ENCODE results near the gene ASNSD1. TPM values are rescaled to one million over a fixed set of nuclear protein-coding genes. Genes with fewer than 3 reads are reported as not detected.
"Not testable (repeated sequence)": the region's sequence is repeated elsewhere in the genome, so short reads cannot be mapped to it uniquely, and the experiment has no call there.

The ASNSD1 gene
- total and polyA plus RNA-seq, 2 donors = 44.0 to 47.0 TPM

DNA sequence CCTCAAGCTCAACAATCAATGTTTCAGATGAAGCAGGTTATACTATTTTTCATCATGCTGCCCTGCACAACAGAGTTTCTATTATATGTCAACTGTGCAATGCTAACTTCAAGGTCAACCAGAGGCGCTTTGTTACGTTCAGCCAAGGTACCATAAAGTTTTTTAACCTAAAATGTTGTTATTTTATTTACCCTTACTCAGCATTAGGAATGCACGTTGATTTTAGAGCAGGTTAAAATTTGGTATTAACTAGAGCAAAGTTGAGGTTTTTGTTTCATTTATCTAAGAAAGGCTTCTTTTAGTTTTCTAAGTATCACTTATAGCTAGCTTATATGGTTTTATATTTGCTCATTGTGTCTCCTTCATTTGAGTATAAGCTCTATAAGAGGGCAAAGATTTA, 35.0 kb downstream of the ASNSD1 start:
- H3K4me1 ChIP-seq (ENCODE audit: control insufficient read depth in 2 of 2, insufficient read depth in 2 of 2, low read length in 2 of 2) = no peaks in the 10 kb centered on the region
- H3K4me3 ChIP-seq (ENCODE audit: low read length in 2 of 2) = no peak overlapping the region
- H3K36me3 ChIP-seq (ENCODE audit: control insufficient read depth in 2 of 2, insufficient read depth in 2 of 2, low read length in 1 of 2) = no peaks in the 10 kb centered on the region
- 98% methylated on average over 3 of the region's 3 CpGs for WGBS
- H3K9me3 ChIP-seq (ENCODE audit: control insufficient read depth in 2 of 2, insufficient read depth in 1 of 2, low read length in 1 of 2) = no peaks in the 10 kb centered on the region
- no peaks in the 10 kb centered on the region for H3K27me3 ChIP-seq (ENCODE audit: control insufficient read depth in 2 of 2, insufficient read depth in 1 of 2, low read length in 1 of 2)
- no peak overlapping the region for H3K27ac ChIP-seq (ENCODE audit: low read depth in 1 of 2, low read length in 1 of 2)
- no peak for DNase-seq (ENCODE audit: low read depth in 6 of 9, low spot score in 9 of 9)

DNA sequence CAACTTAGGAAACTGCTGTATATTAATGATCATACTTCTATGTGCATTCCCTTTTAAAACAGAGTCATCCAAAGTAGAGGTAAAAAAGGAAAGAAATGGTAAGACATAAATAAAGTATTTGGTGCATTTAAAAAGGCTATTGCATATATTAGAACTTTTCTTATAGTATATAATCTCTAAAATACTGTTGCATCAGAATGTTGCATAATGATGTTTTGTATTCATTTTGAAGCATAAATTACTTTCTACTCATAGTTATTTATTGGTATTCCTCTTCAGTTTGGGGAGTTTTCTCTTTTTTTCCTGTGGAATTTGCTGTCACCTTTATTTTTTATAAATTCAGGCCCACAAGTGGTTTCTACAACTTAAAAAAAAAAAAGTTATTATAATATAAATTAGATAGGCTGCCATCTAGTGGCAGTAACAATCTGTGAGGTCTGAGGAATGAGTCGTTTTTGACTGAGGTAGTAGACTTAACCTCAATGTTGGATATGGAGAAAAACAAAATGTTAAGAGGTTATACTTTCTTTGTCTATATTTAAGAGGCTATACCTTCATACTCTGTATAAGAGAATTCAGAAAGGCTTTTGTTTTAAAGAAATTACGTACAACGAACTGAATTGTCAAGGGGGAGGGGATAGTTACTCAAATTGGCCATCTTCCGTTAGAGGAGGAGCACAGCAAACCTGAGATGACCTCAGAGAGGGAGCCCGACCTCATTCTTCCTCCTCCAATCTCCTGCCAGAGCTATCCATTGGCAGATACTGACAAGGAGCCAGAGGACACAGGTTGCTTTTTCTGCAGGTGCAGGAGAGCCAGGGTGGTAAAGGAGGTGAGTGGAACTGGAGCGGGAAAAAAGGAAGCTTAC, 37.0 kb downstream of the ASNSD1 start:
- H3K9me3 ChIP-seq (ENCODE audit: control insufficient read depth in 2 of 2, insufficient read depth in 1 of 2, low read length in 1 of 2) = no peaks in the 10 kb centered on the region
- no peaks in the 10 kb centered on the region for H3K4me1 ChIP-seq (ENCODE audit: control insufficient read depth in 2 of 2, insufficient read depth in 2 of 2, low read length in 2 of 2)
- H3K27ac ChIP-seq (ENCODE audit: low read depth in 1 of 2, low read length in 1 of 2) = no peak overlapping the region
- WGBS = 57% methylated on average over 6 of the region's 6 CpGs
- no peak overlapping the region for H3K4me3 ChIP-seq (ENCODE audit: low read length in 2 of 2)
- no peaks in the 10 kb centered on the region for H3K27me3 ChIP-seq (ENCODE audit: control insufficient read depth in 2 of 2, insufficient read depth in 1 of 2, low read length in 1 of 2)
- no peaks in the 10 kb centered on the region for H3K36me3 ChIP-seq (ENCODE audit: control insufficient read depth in 2 of 2, insufficient read depth in 2 of 2, low read length in 1 of 2)
- DNase-seq (ENCODE audit: low read depth in 6 of 9, low spot score in 9 of 9) = peak in 8 of 9 donors; percentile 26 to 75 (median 38)

DNA sequence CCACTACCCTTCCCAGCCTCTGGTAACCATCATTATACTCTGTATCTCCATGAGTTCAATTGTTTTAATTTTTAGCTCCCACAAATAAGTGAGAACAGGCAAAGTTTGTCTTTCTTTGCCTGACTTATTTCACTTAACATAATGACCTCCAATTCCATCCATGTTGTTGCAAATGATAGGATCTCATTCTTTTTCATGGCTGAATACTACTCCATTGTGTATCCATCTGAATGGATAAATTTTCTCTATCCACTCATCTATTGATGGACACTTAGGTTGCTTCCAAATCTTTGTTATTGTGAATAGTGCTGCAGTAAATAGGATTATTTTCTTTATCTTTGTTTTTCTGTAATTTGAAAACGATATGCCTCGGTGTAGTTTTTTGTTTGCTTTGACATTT, 39.4 kb downstream of the ASNSD1 start:
- no peak for DNase-seq (ENCODE audit: low read depth in 6 of 9, low spot score in 9 of 9)
- no peaks in the 10 kb centered on the region for H3K27me3 ChIP-seq (ENCODE audit: control insufficient read depth in 2 of 2, insufficient read depth in 1 of 2, low read length in 1 of 2)
- WGBS = 49% methylated on average over 2 of the region's 2 CpGs

DNA sequence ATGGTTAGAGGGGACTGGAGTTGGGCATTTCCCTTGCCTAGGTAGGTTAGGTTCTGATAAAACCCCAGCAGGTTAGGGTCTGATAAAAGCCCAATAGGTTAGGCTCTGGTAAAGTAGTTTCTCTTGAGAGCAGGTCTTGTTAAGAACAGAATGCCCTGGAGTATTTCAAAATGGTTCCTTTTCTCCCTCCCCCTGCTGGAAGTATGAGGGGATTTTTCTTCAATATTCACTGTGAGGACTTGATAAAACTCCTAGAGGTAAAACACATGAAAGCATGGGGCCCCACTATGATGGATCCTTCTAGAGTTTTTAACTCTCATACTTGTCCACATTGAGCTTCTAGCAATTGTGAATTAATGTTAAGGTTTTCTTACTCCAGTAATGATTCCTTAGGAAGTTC, 40.8 kb downstream of the ASNSD1 start:
- H3K27ac ChIP-seq (ENCODE audit: low read depth in 1 of 2, low read length in 1 of 2) = no peak overlapping the region
- no peaks in the 10 kb centered on the region for H3K9me3 ChIP-seq (ENCODE audit: control insufficient read depth in 2 of 2, insufficient read depth in 1 of 2, low read length in 1 of 2)
- no peak overlapping the region for H3K4me3 ChIP-seq (ENCODE audit: low read length in 2 of 2)
- H3K36me3 ChIP-seq (ENCODE audit: control insufficient read depth in 2 of 2, insufficient read depth in 2 of 2, low read length in 1 of 2) = no peaks in the 10 kb centered on the region
- no peaks in the 10 kb centered on the region for H3K27me3 ChIP-seq (ENCODE audit: control insufficient read depth in 2 of 2, insufficient read depth in 1 of 2, low read length in 1 of 2)
- DNase-seq (ENCODE audit: low read depth in 6 of 9, low spot score in 9 of 9) = no peak
- no peaks in the 10 kb centered on the region for H3K4me1 ChIP-seq (ENCODE audit: control insufficient read depth in 2 of 2, insufficient read depth in 2 of 2, low read length in 2 of 2)

More for the DNA sequence above, 39.4 kb downstream of the ASNSD1 start:
- Histone ChIP-seq H3K27ac (ENCODE audit: low read depth in 1 of 2, low read length in 1 of 2) (no peak overlapping the region), H3K9me3 (ENCODE audit: control insufficient read depth in 2 of 2, insufficient read depth in 1 of 2, low read length in 1 of 2) (no peaks in the 10 kb centered on the region), H3K36me3 (ENCODE audit: control insufficient read depth in 2 of 2, insufficient read depth in 2 of 2, low read length in 1 of 2) (no peaks in the 10 kb centered on the region), H3K4me3 (ENCODE audit: low read length in 2 of 2) (no peak overlapping the region), H3K4me1 (ENCODE audit: control insufficient read depth in 2 of 2, insufficient read depth in 2 of 2, low read length in 2 of 2) (no peaks in the 10 kb centered on the region)

DNA sequence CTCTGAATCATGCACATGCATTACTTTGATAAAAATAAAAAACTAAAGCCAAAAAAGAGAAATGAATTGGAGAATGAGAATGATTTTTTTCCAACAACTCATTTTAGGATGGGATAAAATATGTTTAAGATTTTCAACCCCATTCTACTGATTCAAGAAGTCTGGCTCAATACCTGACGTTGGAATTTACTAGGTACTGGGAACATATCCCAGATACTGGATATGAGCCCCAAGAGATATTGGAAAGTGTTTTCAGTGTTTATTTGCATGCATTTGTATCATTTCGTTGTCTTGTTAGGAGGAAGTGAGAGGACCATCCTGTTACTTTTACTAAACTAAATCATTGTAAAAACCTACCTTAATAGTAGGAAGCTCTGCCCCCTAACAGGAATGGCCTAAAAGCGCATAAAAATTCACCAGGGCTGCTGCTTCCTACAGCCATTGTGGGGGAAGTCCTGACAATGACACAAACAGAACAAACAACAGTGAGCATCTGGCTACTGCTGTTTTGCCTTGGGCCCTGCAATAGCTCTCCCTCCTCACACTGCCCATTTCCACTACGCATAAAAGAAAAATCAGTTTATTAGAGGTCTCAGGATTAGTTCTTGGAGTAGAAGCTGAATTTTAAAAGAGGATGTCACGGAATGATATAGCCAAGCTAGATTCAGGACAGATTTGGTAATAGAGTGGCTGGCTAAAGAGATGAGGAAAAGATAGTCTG, 48.4 kb downstream of the ASNSD1 start:
- H3K9me3 ChIP-seq (ENCODE audit: control insufficient read depth in 2 of 2, insufficient read depth in 1 of 2, low read length in 1 of 2) = no peaks in the 10 kb centered on the region
- H3K36me3 ChIP-seq (ENCODE audit: control insufficient read depth in 2 of 2, insufficient read depth in 2 of 2, low read length in 1 of 2) = no peaks in the 10 kb centered on the region
- no peak for DNase-seq (ENCODE audit: low read depth in 6 of 9, low spot score in 9 of 9)
- no peak overlapping the region for H3K27ac ChIP-seq (ENCODE audit: low read depth in 1 of 2, low read length in 1 of 2)
- H3K4me3 ChIP-seq (ENCODE audit: low read length in 2 of 2) = no peak overlapping the region
- no peaks in the 10 kb centered on the region for H3K27me3 ChIP-seq (ENCODE audit: control insufficient read depth in 2 of 2, insufficient read depth in 1 of 2, low read length in 1 of 2)
- no peaks in the 10 kb centered on the region for H3K4me1 ChIP-seq (ENCODE audit: control insufficient read depth in 2 of 2, insufficient read depth in 2 of 2, low read length in 2 of 2)
- 97% methylated on average over 5 of the region's 5 CpGs for WGBS

DNA sequence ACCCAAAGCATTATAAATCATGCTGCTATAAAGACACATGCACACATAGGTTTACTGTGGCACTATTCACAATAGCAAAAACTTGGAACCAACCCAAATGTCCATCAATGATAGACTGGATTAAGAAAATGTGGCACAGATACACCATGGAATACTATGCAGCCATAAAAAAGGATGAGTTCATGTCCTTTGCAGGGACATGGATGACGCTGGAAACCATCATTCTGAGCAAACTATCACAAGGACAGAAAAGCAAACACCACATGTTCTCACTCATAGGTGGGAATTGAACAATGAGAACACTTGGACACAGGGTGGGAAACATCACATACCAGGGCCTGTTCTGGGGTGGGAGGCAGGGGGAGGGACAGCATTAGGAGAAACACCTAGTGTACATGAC, 56.3 kb downstream of the ASNSD1 start:
- not testable (repeated sequence) for H3K36me3 ChIP-seq (ENCODE audit: control insufficient read depth in 2 of 2, insufficient read depth in 2 of 2, low read length in 1 of 2); H3K9me3 ChIP-seq (ENCODE audit: control insufficient read depth in 2 of 2, insufficient read depth in 1 of 2, low read length in 1 of 2); H3K27ac ChIP-seq (ENCODE audit: low read depth in 1 of 2, low read length in 1 of 2); H3K4me1 ChIP-seq (ENCODE audit: control insufficient read depth in 2 of 2, insufficient read depth in 2 of 2, low read length in 2 of 2); H3K27me3 ChIP-seq (ENCODE audit: control insufficient read depth in 2 of 2, insufficient read depth in 1 of 2, low read length in 1 of 2); DNase-seq (ENCODE audit: low read depth in 6 of 9, low spot score in 9 of 9); H3K4me3 ChIP-seq (ENCODE audit: low read length in 2 of 2)
- 98% methylated on average over 1 of the region's 1 CpG for WGBS

- WGBS = 95% methylated on average over 4 of the region's 4 CpGs
- H3K4me3 ChIP-seq (ENCODE audit: low read length in 2 of 2) = no peak overlapping the region
- no peaks in the 10 kb centered on the region for H3K27me3 ChIP-seq (ENCODE audit: control insufficient read depth in 2 of 2, insufficient read depth in 1 of 2, low read length in 1 of 2)
- H3K27ac ChIP-seq (ENCODE audit: low read depth in 1 of 2, low read length in 1 of 2) = no peak overlapping the region
- no peaks in the 10 kb centered on the region for H3K9me3 ChIP-seq (ENCODE audit: control insufficient read depth in 2 of 2, insufficient read depth in 1 of 2, low read length in 1 of 2)
- no peaks in the 10 kb centered on the region for H3K4me1 ChIP-seq (ENCODE audit: control insufficient read depth in 2 of 2, insufficient read depth in 2 of 2, low read length in 2 of 2)
- no peak for DNase-seq (ENCODE audit: low read depth in 6 of 9, low spot score in 9 of 9)
- H3K36me3 ChIP-seq (ENCODE audit: control insufficient read depth in 2 of 2, insufficient read depth in 2 of 2, low read length in 1 of 2) = no peaks in the 10 kb centered on the region
Measured at GRCh38 chr2:189719571-189719970, 58.3 kb downstream of the ASNSD1 start.

Other genes with a start within 250 kb of the ASNSD1 start
- 41.6 TPM for gene WDR75, start 220.0 kb upstream of the ASNSD1 start, total RNA-seq
- gene WDR75, start 220.0 kb upstream of the ASNSD1 start, polyA plus RNA-seq = 40.7 TPM
- gene SLC40A1, start 80.7 kb upstream of the ASNSD1 start, total RNA-seq = 75.3 TPM
- gene SLC40A1, start 80.7 kb upstream of the ASNSD1 start, polyA plus RNA-seq = 53.1 TPM
- gene ANKAR, start 13.2 kb downstream of the ASNSD1 start, total RNA-seq = 10.0 TPM
- gene ANKAR, start 13.2 kb downstream of the ASNSD1 start, polyA plus RNA-seq = 4.0 TPM
- gene OSGEPL1, start 101.3 kb downstream of the ASNSD1 start, total RNA-seq = 11.0 TPM
- 8.9 TPM for gene OSGEPL1, start 101.3 kb downstream of the ASNSD1 start, polyA plus RNA-seq
- gene ORMDL1, start 122.9 kb downstream of the ASNSD1 start, total RNA-seq = 63.7 TPM
- 256 TPM for gene ORMDL1, start 122.9 kb downstream of the ASNSD1 start, polyA plus RNA-seq
- gene PMS1, start 123.0 kb downstream of the ASNSD1 start, total RNA-seq = 22.6 TPM
- gene PMS1, start 123.0 kb downstream of the ASNSD1 start, polyA plus RNA-seq = 22.3 TPM

All from thymus (tissue), 11 donors.